AML-193 (cell line): Measurements from ENCODE around the gene NRL.
"Not testable (repeated sequence)": the region's sequence is repeated elsewhere in the genome, so short reads cannot be mapped to it uniquely, and the experiment has no call there.

Experiments used
- DNase-seq, 2 experiments: peaks; one replicate each; lab custom pipeline; 2025; lab: John Stamatoyannopoulos, UW

The NRL gene

DNA sequence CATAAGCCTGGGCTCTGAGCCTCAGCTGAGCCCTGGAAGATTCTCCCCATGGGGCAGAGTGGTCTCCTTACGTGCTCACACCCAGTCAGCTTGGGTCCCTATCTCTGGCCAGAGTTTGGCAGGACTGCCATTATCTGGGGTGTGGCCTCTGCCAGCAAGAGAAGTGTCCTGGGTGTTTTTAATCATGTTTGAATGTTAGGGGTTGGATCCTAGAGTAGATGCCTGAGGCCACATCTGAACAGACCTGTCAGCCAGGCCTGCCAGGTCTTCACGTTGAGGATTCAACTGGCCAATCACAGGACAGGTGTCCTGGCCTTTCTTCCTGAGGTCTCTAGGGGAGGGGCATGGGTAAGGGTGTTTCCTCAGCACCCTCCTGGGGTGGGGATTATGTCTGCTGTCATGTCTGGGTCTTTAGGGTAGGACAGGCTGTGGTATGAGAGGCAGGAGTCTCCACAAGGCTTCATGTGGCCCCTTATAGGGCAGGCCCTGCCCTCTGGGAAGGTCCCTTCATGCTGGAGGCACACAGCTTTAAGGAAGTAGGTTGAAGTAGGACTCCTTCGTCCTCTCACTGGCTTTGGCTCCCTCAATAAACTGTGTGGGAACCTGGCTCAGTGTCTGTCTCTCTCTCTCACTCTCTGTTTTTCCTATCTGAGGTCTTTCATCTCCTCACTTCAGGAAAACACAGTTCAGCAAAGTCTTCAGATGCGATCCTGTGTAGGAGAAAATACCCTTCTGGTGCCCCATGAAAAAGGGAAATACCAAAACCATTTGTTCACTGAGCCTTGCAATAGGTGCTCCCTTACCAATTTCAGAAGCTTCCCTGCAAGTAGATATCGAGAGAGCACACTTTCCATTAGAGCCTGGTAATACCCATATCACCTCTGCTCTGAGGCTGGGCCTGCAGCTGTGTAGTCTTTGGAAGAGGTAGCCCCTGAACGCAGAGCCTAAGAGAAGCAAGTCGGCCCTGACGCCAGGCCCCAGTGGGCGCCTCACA, 9.0 kb upstream of the NRL start:
- DNase-seq, result no peak

DNA sequence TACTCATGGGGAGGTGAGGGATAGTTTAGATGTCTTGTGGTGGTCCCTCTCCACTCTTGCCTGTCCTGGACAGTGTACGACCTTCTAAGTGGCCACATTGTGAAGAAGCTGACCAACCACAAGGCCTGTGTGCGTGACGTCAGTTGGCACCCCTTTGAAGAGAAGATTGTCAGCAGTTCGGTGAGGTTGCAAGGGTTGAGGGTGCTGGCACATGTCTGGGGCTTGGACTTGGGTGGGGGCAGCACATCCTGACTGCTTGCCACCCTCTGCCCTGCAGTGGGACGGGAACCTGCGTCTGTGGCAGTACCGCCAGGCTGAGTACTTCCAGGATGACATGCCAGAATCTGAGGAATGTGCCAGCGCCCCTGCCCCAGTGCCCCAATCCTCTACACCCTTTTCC, 8.1 kb upstream of the NRL start:
- no peak for DNase-seq

DNA sequence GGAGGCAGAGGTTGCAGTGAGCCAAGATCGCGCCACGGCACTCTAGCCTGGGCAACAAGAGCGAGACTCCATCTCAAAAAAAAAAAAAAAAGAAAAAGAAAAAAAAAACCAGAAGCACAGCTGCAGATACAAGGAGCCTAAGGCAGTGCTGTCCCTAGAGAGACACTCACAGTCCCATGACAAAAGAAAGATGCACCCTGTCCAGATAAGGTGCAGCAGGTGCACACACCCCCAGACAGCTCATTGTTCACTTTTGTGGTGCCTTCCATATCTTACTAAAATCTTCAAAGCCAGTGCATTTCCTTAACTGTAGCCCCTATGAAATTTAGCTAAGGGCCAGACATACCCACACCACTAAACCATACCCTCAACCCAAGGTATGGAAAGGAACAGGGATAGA, 7.7 kb upstream of the NRL start:
- DNase-seq, result no peak

DNA sequence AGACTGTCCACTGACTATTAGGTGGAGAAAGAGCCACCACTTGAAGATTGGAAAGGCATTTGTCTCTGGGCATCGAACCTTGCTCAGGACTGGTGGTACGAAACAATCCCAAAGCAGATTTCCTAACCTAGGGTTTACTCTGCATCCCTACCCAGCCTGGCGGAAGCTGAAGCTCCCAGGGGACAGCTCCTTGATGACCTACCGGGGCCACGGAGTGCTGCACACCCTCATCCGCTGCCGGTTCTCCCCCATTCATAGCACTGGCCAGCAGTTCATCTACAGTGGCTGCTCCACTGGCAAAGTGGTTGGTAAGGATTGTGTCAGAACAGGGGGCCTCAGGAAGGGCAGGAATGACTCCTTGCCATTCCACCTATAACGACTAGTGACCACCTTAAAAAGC, 6.5 kb upstream of the NRL start:
- no peak for DNase-seq

DNA sequence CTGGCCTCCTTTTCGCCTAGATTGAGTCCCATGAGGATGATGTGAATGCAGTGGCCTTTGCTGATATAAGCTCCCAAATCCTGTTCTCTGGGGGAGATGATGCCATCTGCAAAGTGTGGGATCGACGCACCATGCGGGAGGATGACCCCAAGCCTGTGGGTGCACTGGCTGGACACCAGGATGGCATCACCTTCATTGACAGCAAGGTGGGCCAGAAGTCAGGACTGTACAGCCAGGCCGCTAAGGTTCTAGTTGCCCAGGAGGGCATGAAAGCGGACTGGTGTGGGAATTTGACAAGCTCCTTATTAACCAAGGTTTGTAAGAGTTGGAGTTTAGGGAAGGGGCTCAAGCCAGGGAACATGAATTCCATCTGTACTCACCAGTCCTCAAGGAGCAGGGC, 4.9 kb upstream of the NRL start:
- DNase-seq, result no peak

DNA sequence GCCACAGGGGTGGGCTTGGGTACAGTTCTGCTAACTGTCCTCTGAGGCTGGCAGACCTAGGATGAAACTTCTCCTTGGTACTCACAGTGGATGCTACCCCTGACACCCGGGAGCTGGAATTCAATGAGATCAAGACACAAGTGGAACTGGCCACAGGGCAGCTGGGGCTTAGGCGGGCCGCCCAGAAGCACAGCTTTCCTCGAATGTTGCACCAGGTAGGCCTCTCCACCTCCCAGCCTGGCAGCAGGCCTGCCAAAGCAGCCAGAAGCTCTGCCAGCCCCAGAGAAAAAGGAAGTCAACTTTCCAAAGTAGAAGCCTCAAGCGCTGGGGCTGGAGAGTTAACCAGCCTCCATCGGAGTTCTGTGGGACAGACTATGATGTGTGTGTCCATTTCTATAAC, 2.4 kb upstream of the NRL start:
- no peak for DNase-seq

DNA sequence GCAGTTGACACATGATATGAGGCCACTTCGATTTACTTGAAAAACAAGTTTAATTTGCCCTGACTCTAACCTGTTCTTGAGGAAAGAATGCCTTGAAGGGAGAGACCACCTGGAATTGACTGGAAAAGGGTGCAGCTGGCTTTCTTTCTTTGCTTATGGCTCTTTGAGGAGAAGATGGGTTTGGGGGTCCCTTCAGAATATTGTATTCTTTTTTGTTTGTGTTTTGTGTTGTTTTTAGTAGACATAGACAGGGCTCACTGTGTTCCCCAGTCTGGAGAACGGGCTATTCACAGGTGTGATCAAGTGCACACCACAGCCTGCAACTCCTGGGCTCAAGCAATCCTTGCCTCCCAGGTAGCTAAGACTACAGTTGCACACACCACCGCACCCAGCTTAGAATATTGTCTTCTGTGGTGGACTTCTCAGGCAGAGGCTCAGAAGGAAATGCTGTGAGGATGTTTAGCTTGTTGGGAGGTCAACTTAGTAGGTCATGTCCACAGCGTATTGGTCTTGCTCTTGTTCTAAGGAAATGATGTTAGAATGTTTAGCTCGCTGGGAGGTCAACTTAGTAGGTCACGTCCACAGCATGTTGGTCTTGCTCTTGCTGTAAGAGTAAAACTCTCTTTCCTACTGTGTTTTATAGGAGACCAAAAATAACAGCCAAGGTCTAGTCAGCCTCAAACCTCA, 1.5 kb upstream of the NRL start:
- DNase-seq, result no peak

DNA sequence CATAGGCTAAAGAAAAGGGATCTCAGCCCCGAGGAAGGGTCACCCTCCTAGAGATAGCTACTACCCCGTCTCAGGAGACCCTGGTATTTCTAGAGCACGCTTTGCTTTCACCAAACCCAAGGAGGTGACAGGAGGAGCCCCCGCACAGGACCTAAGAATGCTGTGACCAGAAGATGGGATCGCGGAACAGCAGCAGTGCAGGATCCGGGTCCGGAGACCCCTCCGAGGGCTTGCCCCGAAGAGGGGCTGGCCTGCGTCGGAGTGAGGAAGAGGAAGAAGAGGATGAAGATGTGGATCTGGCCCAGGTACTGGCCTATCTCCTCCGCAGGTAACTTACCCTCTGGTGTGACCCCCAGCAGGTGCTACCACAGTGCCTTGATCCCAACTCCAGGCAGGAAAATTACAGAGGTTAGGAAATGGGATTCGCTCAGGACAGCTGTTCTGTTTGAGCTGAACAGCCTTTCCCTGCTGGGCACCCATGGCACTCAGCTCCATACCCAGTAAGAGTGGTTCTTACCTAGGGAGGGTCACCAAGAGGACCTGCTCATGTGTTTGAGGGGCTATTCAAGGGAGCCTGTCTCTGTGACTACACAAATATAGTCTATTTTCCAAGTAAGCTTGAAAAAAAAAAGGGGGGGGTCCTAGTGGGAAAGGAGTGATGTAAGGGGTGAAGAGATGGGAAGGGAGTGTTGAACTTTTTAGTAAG, 826 bp upstream of the NRL start:
- DNase-seq, result no peak

DNA sequence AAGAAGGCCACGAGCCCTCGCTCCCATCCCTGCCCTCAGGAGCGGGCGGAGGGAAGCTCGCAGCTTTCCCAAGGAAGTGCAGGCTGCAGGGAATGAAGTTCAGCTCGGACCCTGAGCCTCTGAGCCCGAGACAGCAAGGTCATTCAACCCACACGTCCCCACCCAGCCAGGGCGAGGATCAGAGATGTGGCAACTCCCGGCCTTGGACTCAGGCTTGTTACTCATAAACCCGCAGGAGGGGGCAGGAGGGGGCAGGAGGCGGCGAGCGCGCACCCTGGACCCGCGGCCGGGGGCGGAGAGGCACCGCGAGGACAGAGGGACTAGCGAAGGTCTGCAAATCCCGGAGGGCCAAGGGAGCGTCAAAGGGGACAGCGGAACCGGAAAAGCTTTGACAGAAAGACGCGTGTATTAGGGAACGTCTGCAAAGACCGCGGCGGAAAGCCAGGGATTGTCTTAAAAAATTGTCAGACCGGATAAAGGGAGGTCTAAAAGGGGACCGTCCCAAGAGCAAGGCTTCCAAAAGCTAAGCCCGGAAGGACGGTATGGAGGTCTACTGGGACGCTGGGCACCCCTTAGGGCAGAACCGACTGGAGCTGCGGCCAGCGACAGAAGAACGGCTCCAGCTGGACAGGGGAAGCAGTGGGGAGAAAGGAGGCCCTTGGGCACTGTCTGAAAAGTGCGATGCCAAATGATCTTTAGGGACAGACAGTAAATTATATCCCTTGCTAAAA, 783 bp downstream of the NRL start:
- peak; percentile 88 to 94 for DNase-seq

DNA sequence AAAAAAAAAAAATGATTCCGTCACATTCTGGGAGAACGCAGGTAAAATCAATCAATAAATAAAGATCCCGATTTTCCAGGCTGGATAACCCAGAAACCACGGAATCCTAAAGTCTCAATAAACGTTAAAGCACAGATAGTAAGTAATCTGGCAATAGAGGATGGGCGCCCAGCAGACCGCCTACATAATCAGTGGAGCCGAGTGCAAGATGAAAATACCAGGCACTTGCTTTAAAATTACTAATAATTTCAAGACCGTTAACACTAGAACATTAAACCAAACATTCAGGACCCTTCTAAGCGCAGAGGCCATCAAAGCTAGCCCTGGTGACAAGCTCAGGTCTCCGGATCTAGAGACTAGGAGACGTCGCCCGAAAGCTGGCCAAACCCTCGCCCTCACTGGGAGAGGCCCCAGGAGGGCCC, 1.4 kb downstream of the NRL start:
- peak in 1 of 2 experiments; percentile 34 for DNase-seq

DNA sequence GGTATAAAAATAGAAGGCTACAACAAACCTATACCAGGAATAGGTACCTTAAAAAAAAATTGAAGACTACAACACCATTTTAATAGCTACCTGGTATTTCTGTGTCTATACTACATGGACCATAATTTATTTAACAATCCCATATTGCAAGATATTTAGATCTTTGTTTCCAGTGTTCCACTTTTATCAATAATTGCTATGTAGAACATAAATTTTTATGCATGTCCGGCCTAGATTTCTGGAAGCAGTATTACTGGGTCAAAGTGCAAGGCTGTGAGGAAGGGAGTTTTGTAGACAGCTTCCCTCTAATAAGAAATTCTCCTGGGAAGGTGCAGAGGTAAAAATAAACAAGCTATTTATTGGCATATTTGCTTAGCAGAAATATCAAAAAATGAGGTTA, 4.2 kb downstream of the NRL start:
- no peak for DNase-seq

DNA sequence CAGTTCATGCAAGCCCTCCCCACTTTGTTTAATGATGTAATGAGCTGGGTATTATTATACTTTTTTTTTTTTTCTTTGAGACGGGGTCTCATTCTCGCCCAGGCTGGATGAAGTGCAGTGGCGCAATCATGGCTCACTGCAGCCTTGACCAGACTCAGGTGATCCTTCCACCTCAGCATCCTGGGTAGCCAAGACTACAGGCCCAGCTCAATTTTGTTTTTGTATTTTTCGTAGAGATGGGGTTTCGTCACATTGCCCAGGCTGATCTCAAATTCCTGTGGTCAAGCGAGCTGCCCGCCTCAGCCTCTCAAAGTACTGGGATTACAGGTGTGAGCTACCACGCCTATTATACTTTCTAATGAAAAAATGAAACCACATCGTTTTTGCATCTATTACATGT, 4.7 kb downstream of the NRL start:
- no peak for DNase-seq

DNA sequence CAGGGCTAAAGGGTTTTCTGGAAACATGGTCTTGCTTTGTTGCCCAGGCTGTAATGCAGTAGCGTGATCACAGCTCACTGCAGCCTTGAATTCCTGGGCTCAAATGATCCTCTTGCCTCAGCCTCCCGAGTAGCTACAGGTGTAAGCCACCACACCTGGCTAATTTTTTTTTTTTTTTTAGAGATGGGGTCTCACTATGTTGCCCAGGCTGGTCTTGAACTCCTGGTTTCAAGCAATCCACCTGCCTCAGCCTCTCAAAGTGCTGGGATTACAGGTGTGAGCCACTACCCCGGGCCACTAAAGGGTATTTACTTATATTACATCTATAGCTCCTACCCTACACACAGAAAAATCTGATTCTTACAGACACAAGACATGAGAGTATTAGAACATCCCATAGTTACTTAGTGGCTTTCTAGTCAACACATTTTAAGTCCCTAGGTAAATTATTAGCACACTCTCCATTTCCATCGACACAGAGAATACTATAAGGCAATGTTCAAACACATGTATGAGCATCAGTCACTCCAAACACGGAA, 6.3 kb downstream of the NRL start:
- DNase-seq, result no peak

DNA sequence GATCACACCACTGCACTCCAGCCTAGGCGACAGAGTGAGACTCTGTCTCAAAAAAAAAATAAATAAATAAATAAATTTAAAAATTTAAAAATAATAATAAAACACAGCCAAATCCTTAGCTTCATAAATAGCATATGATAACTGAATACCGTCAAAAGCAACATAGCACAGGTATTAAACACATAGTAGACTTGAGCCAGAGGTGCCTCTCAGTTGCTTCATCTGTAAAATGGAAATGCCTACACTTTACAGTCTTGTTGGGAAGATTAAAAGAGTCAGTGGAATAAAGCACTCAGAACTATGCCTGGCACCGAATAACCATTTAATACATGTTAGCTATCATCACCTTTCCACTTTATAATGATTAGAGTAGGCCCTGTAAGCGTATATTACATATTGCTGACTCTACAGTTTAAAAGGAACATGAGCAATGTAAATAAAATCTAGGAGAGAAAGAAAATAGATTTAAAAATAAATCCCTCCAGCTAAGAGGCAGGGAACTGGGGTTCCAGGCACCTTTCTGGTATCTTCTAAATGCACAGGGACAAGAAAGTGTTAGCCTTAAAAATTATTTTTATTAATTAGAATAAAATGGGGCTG, 8.0 kb downstream of the NRL start:
- no peak for DNase-seq

DNA sequence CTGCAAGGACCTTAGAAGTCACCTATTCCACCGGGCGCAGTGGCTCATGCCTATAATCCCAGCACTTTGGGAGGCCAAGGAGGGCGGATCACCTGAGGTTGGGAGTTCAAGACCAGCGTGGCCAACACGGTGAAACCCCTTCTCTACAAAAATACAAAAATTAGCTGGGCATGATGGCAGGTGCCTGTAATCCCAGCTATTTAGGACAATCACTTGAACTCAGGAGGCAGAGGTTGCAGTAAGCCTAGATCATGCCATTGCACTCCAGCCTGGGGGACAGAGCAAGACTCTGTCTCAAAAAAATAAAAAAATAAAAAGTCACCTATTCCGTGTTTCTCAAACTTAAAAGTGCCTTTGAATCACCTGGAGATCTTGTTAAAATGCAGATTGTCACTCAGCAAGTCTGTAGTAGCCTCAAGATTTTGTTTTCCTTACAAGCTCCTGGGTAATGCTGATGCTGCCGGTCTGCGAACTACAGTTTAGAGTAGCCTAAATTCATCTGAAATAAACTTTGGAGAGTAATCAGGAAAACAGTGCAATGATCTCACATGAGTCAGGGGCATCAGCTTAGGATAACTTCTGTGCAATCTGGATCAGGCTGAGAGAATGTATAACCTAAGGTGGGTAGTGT, 9.0 kb downstream of the NRL start:
- DNase-seq, result not testable (repeated sequence)

DNA sequence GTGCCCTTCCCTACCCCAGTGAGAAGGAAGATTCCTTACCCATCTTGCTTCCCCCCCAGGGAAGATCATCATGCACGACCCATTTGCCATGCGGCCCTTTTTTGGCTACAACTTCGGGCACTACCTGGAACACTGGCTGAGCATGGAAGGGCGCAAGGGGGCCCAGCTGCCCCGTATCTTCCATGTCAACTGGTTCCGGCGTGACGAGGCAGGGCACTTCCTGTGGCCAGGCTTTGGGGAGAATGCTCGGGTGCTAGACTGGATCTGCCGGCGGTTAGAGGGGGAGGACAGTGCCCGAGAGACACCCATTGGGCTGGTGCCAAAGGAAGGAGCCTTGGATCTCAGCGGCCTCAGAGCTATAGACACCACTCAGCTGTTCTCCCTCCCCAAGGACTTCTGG, 11.3 kb downstream of the NRL start:
- no peak for DNase-seq

DNA sequence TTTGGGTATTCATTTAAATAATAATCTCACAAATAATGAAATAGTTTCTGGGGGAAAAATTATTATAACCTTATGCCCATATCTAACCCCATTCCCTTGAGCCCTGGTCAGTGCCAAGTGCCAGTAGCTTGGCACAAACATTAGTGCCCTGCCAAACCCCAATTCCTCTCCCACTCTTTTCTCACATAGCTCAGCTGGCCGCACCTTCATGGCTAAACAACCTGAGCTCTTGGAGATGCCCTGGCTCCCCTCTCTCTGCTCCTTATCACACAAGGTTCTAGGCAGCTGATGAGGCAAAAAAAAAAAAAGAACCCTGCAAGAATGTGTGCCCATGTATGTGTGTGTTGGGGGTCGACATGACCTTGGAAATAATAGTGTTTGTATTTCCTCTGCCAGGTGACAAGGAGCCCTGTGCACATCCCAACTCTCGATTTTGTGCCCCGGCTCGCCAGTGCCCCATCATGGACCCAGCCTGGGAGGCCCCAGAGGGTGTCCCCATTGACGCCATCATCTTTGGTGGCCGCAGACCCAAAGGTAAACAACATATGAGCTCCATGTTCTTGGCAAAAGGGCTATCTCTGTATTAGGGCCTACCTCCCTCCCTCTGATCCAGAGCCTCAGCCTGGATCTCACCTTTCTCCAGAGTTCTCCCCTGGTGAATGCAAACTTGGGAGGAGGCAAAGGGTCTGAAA, 12.2 kb downstream of the NRL start:
- no peak for DNase-seq

DNA sequence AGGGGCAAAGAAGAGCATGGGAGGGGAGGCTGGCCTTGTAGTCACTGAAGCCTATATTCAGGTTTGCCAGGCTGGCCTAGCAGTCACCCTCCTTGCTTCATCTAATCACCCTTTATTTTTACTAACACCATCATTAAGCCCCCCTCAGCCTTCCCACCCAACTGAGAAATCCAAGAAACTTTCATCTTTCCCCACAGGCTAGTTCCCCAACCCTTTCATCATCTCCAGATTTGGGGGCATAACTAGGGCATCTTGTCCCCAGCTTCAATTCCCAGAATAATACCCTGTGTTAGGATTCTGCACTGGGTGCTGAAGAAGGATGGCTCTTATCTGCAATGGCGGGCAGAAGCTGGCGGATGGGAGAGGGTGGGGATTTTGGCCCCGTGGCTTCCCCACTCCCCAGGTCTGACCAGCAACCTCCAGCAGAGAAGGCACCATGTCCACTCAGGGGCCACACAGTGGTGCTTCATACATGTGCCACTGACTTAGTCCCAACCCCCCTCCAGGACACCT, 13.7 kb downstream of the NRL start:
- no peak for DNase-seq

DNA sequence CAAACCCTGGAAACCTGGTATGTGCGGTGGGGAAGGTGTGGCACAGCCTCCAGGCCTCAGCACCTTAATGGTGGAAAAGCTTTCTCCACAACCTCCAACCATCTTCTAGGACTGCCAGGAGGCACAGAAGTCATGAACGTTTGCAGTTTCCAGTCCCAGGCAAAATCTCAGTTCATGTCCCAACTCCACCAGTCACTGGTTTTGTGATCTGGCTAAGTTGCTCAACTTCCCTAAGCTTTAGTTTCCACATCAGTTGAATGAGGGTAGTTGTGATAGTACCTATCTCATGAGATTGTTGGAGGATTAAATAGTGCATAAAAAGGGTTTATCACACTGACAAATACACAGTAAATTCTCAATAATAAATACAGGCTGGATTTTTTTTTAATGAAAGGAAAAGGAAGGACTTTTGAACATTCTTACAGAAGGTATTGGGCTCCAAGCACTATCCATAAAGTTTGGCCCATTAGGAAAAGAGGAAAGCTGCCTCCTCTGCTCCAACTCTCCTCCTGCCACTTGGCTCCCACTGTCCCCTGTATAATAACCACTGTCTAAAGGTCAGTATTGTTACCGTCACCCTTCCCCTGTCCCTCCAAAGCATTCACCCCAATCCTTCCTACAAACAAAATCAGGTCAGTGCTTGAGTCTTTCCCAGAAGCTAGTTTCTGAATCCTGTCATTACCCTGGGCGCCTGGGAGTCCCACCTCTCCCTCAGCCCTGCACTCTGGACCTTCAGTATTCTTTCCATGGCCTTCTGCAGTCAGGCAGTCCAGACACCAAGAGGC, 14.4 kb downstream of the NRL start:
- DNase-seq, result peak; percentile 17 to 21
